ENCODE measurements around the gene LRRC4B.

GRCh38 chr19:50492303-50493052 lies 75.8 kb downstream of the LRRC4B start:
- TF ChIP-seq CTCF (IDR thresholded peaks at IDR 0.05; ENCODE audit: insufficient read depth, low read depth, low read length) (no peak), EZH2 (IDR thresholded peaks at IDR 0.05; ENCODE audit: insufficient read depth, low read length) (no peak)

All from astrocyte (in vitro differentiated cells and primary cell).